Measurements from ENCODE around the gene TMEM269.
A peak's percentile ranks its signal among the peaks of the same experiment; 100 is the strongest.

The TMEM269 gene

GRCh38 chr1:42777852-42778251, 6.9 kb upstream of the TMEM269 start:
- H3K27ac ChIP-seq, result no peak overlapping the region
- CTCF ChIA-PET, result interaction anchor here (0.6 to 1.4 kb wide), 5 partner anchors 132 to 297 kb away, joined by 3 to 6 read pairs (median 5); no protein-coding TSS in a partner anchor
- POLR2A ChIA-PET (ENCODE audit: low non-redundant PET), result no interaction called here
- TF ChIP-seq CTCF (conservative IDR thresholded peaks at IDR 0.05; ENCODE audit: low read depth), result peak; percentile 66
- DNase-seq (ENCODE audit: low spot score), result peak; percentile 45

GRCh38 chr1:42779725-42780124, 5.1 kb upstream of the TMEM269 start:
- no peak overlapping the region for H3K27ac ChIP-seq
- ChIA-PET CTCF (interaction anchor here (0.6 to 0.7 kb wide), 4 partner anchors 17 to 51 kb away, joined by 3 to 4 read pairs (median 4); no protein-coding TSS in a partner anchor), POLR2A (ENCODE audit: low non-redundant PET) (interaction anchor here (1.4 kb wide), 1 partner anchor 13 kb away, joined by 5 read pairs; the partner anchor contains the start of genes C1orf50 and P3H1)
- no peak for TF ChIP-seq CTCF (conservative IDR thresholded peaks at IDR 0.05; ENCODE audit: low read depth)
- DNase-seq (ENCODE audit: low spot score), result no peak

- no peak overlapping the region for H3K27ac ChIP-seq
- no peak for TF ChIP-seq CTCF (conservative IDR thresholded peaks at IDR 0.05; ENCODE audit: low read depth)
- ChIA-PET CTCF (interaction anchor here (0.6 to 0.7 kb wide), 2 partner anchors 35 to 51 kb away, joined by 3 to 4 read pairs; no protein-coding TSS in a partner anchor), POLR2A (ENCODE audit: low non-redundant PET) (interaction anchor here (1.4 kb wide), 1 partner anchor 13 kb away, joined by 5 read pairs; the partner anchor contains the start of genes C1orf50 and P3H1)
- DNase-seq (ENCODE audit: low spot score), result no peak
Observed at GRCh38 chr1:42780176-42780575, 4.6 kb upstream of the TMEM269 start.

- DNase-seq (ENCODE audit: low spot score), result no peak
- no peak overlapping the region; the same call in 1 of the 2 replicates for H3K27ac ChIP-seq
- ChIA-PET CTCF (interaction anchor here (0.6 to 0.9 kb wide), 4 partner anchors 113 to 288 kb away, joined by 3 to 6 read pairs (median 3); no protein-coding TSS in a partner anchor), POLR2A (ENCODE audit: low non-redundant PET) (no interaction called here)
- no peak for TF ChIP-seq CTCF (conservative IDR thresholded peaks at IDR 0.05; ENCODE audit: low read depth)
Observed at GRCh38 chr1:42783092-42783491, 1.7 kb upstream of the TMEM269 start.

GRCh38 chr1:42784547-42784945, 245 bp upstream of the TMEM269 start:
- ChIA-PET POLR2A (ENCODE audit: low non-redundant PET) (no interaction called here), CTCF (interaction anchor here (1.9 kb wide), 1 partner anchor 289 kb away, joined by 5 read pairs; no protein-coding TSS in a partner anchor)
- DNase-seq (ENCODE audit: low spot score), result no peak
- no peak for TF ChIP-seq CTCF (conservative IDR thresholded peaks at IDR 0.05; ENCODE audit: low read depth)
- no peak overlapping the region for H3K27ac ChIP-seq

- no peak for TF ChIP-seq CTCF (conservative IDR thresholded peaks at IDR 0.05; ENCODE audit: low read depth)
- CTCF ChIA-PET, result interaction anchor here (0.5 to 1.9 kb wide), 2 partner anchors 17 to 288 kb away, joined by 3 to 5 read pairs; no protein-coding TSS in a partner anchor
- POLR2A ChIA-PET (ENCODE audit: low non-redundant PET), result no interaction called here
- DNase-seq (ENCODE audit: low spot score), result no peak
- no peak overlapping the region for H3K27ac ChIP-seq
Observed at GRCh38 chr1:42786097-42786496, 1.3 kb downstream of the TMEM269 start.

Data from RWPE1 (cell line).